Cardiac fibroblast (primary cell): Measurements from ENCODE around the gene EXOC2.
A peak's percentile ranks its signal among the peaks of the same experiment; 100 is the strongest.

Source experiments
- DNase-seq, 2 donors: peaks; one replicate each; pipeline versions ENCODE4 v3.0.0 to v3.0.0-alpha.2; 2010; ENCODE audit warnings: low read depth in 2 of 2
- H3K4me3 ChIP-seq, 2 donors: replicated peaks in 1 of 2; 1 replicate in 1 of 2; 2 replicates in 1 of 2; pipeline ENCODE4 v1.5.1; 2011; ENCODE audit warnings: low read depth in 2 of 2, low read length in 2 of 2, mild to moderate bottlenecking in 2 of 2, moderate library complexity in 1 of 2
- CTCF ChIP-seq: IDR thresholded peaks from one replicate; pipeline ENCODE4 v1.5.1; 2011; ENCODE audit warnings: low read depth, mild to moderate bottlenecking, low read length, inconsistent platforms

EXOC2 gene

GRCh38 chr6:656460-657252 is 36.3 kb downstream of the EXOC2 start, which contains the start of gene HUS1B:
TSS of gene HUS1B (minus strand) at chr6:657100. CDS start at chr6:656944, 156 bp downstream.
- no peak within 1 kb of the TSS for H3K4me3 ChIP-seq
- TF ChIP-seq CTCF, result no peak
- no peak for DNase-seq

GRCh38 chr6:654136-654535 is 38.8 kb downstream of the EXOC2 start:
- no peak overlapping the region for H3K4me3 ChIP-seq
- no peak for TF ChIP-seq CTCF
- DNase-seq, result peak in 1 of 2 donors; percentile 18

- no peak for DNase-seq
- TF ChIP-seq CTCF, result no peak
- H3K4me3 ChIP-seq, result no peak overlapping the region
These were observed 40.1 kb downstream of the EXOC2 start for GRCh38 chr6:652865-653264.

GRCh38 chr6:650098-650497 is 42.8 kb downstream of the EXOC2 start:
- no peak for TF ChIP-seq CTCF
- peak in 1 of 2 donors; percentile 29 for DNase-seq
- no peak overlapping the region for H3K4me3 ChIP-seq

GRCh38 chr6:642805-643204 is 50.1 kb downstream of the EXOC2 start:
- no peak overlapping the region for H3K4me3 ChIP-seq
- no peak for DNase-seq
- no peak for TF ChIP-seq CTCF

- no peak for DNase-seq
- H3K4me3 ChIP-seq, result no peak overlapping the region
- no peak for TF ChIP-seq CTCF
These were observed 51.5 kb downstream of the EXOC2 start for GRCh38 chr6:641225-641985.
